ENCODE measurements around the gene GAS2L2.

GRCh38 chr17:35768797-35769196, 15.8 kb upstream of the GAS2L2 start:
- TF ChIP-seq CTCF (IDR thresholded peaks at IDR 0.05): no peak
- TF ChIP-seq POLR2A (IDR thresholded peaks at IDR 0.05): no peak
